ENCODE results near the gene SIMC1.

DNA sequence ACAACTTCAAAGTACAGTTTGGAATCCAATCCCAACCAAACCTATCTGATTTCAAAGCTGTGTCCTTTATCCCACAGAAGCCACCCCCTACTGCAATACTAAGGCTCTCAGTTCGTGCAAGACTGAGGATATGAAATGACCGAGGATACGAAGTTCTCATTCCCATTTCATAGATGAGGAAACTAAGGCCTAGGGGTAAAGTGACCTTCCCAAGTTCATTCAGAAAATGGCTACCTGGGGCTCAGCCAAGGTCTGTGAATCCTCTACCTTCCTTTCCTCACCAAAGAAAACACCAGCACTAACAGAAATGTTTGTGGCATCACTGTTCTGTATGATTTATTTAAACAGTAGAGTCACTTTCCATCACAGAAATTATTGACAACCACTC is 117.9 kb downstream of the SIMC1 start:
- TF ChIP-seq, protein P1, sequence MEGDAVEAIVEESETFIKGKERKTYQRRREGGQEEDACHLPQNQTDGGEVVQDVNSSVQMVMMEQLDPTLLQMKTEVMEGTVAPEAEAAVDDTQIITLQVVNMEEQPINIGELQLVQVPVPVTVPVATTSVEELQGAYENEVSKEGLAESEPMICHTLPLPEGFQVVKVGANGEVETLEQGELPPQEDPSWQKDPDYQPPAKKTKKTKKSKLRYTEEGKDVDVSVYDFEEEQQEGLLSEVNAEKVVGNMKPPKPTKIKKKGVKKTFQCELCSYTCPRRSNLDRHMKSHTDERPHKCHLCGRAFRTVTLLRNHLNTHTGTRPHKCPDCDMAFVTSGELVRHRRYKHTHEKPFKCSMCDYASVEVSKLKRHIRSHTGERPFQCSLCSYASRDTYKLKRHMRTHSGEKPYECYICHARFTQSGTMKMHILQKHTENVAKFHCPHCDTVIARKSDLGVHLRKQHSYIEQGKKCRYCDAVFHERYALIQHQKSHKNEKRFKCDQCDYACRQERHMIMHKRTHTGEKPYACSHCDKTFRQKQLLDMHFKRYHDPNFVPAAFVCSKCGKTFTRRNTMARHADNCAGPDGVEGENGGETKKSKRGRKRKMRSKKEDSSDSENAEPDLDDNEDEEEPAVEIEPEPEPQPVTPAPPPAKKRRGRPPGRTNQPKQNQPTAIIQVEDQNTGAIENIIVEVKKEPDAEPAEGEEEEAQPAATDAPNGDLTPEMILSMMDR (IDR thresholded peaks at IDR 0.05), result no peak
- TF ChIP-seq EZH2 (IDR thresholded peaks at IDR 0.05; ENCODE audit: borderline replicate concordance, insufficient read depth, low read depth, low read length, poor library complexity, severe bottlenecking), result no peak
